Islet precursor cell (in vitro differentiated cells): Measurements from ENCODE around the gene MANBA.
"Not testable (repeated sequence)": the region's sequence is repeated elsewhere in the genome, so short reads cannot be mapped to it uniquely, and the experiment has no call there.

ENCODE experiments used
- DNase-seq: peaks from one replicate; pipeline ENCODE4 v3.0.0-alpha.2; 2018

Gene MANBA

DNA sequence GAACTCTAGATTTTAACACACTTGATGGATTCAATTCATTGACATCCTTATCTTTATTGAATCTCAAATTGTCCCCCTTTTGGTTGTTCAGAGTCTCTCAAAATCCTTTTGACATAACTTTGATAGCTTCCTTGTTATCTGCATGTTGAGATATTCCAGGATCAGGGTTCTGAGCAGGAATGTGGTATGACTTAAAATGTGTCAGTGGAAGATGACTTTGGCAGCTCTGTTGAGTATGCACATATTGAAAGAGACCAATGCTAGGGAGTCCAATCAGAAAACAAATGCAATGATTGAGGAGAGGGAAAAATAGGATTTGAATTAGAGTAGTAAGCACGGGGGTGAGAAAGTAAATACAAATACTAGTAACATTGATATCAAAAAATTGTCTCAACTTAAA lies 93.8 kb downstream of the MANBA start:
- DNase-seq: no peak

- no peak for DNase-seq
Measured at GRCh38 chr4:102665527-102665926, 95.2 kb downstream of the MANBA start.

GRCh38 chr4:102663073-102663472 lies 97.7 kb downstream of the MANBA start:
- no peak for DNase-seq

- no peak for DNase-seq
Measured at GRCh38 chr4:102657206-102657605, 103.6 kb downstream of the MANBA start.

DNA sequence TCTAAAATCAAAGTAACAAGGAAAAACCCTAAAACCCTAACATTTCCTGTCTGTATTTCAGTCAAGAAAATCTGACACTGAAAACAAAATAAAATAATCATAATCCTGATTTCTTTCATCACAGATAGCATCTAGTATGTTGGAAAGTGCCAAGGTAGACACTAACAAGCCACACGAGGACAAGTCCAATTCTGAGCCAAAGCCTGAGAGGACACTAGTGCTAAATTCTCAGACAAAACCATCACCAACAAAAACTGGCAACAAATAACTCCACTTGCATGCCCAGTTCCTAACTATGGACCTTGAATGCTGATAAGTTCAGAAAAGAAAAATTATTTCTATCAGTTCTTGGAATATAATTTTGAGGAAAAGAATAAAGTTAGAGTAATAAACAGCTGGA lies 113.7 kb downstream of the MANBA start:
- DNase-seq: no peak

DNA sequence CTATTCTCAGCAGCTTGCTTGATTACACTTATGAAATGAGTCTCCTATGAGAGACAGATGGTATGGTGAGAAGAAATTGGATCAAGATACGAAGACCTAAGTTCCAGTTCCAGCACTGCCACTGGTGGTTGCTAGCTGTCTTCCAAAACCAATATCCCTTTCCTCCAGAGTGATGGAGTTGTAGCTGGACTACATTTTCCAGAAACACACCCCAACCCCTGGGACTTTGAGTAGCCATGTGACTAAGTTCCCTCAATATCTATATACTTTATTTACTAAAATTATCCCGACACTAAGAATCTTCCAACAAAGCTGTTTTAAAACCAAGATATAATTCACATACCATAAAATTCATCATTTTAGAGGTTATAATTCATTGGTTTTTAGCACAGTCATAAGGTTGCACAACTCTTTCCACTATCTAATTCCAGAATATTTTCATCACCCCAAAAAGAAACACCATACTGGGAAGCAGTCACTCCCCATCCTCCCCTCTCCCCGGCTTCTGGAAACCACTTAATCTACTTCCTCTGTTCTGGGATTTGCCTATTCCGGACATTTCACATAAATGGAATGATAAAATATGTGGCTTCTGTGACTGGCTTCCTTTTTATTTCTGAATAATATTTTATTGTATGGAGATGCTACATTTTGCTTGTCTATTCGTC lies 118.0 kb downstream of the MANBA start:
- no peak for DNase-seq

GRCh38 chr4:102641793-102642192 lies 119.0 kb downstream of the MANBA start:
- no peak for DNase-seq

DNA sequence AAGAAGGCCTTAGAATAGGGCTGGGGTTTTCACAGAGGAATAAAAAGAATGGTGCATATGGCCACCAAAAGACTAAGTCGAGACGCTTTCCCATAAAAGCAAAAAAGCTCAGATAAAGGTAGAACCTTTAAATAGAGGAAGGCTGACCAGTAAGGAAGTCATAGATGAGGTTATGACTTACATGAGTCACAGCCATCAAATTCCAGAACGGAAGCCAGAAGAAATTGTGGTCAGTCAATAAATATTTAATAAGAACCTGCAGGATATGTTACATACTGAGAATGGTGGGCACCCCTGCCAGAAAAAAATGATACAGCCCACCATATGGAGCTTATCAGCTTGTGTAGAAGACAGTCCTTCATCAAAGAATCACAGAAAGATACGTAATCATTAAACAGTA lies 120.1 kb downstream of the MANBA start:
- DNase-seq: no peak

DNA sequence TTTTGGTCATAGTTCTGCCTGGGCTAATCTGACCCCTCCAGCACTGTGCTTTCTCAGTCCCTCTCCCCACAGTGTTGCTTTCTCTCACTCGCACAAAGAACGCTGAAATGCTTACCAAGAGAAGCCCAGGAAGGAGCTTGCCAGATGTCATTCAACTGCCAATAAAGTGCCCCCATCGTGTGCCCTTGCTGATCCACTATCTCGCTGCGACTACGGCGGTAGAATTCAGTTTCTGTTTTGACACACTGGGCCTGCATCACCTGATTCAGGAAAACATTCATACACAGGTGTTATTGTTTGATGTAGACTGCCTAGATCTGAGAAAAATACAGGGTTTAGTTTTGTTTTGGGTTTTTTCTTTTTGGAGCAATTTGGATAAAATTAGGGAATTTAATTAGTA lies 121.2 kb downstream of the MANBA start:
- no peak for DNase-seq

- DNase-seq: no peak
Measured at GRCh38 chr4:102638621-102639020, 122.1 kb downstream of the MANBA start.

DNA sequence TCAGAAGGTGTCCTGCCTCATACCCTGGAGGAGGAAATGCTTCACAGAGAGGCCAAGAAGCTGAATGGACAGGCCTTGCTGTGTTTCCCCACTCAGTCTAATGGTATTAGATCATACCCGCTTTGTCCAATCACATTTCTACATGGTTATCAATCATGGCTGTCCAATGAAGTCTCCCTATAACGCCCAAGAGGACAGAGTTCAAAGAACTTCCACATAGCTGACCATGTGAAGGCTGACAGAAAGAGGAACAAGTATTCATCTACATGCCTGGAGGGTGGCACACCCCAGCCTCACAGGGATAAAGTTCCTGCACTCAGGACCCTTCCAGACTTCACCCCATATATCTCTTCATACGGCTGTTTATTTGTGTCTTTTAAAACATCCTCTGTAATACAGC lies 123.4 kb downstream of the MANBA start:
- no peak for DNase-seq

- no peak for DNase-seq
Measured at GRCh38 chr4:102633100-102633499, 127.7 kb downstream of the MANBA start.

GRCh38 chr4:102632241-102633065 lies 128.3 kb downstream of the MANBA start:
- DNase-seq: no peak

DNA sequence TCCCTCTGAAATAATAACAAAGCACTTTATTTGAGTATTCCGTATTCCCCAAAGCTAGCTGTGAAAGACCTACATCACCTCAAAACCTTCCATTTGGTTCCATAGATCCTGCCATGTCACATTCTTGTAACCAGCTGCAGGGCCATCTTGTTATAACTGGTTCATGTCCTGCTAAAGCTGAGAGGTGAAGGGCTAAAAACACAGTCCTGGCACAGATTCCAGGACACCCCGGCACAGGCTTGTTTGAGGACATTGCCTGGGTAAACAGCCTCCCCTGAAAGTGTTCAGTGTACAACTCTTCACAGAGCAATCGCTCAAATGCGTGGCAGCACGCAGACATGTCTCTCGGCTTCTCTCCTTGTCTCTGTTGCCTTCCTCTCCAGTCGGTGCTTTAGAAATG lies 129.2 kb downstream of the MANBA start:
- DNase-seq: no peak

- no peak for DNase-seq
Measured at GRCh38 chr4:102629673-102630072, 131.1 kb downstream of the MANBA start.

GRCh38 chr4:102627831-102628523 lies 132.8 kb downstream of the MANBA start:
- DNase-seq: no peak

- peak; percentile 70 for DNase-seq
Measured at GRCh38 chr4:102625232-102625930, 135.4 kb downstream of the MANBA start.

DNA sequence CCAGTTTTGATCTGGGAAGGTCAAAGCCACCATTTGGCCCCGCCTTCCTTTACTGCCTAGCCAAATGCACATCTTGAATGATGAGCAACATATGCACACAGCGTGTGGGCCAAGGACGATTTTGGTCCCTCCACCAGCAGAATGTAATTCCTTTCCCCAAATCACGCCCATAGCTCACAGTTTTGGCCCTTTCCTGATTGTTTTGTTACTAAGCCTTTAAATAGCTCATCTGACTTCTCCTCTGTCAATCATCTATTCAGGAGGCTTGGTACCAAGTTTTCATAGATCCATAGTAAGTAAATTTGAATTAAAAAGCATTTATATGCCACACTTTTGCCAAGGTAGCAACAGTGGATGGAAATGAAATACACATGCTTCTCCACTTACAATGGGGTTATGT lies 136.3 kb downstream of the MANBA start:
- DNase-seq: no peak

DNA sequence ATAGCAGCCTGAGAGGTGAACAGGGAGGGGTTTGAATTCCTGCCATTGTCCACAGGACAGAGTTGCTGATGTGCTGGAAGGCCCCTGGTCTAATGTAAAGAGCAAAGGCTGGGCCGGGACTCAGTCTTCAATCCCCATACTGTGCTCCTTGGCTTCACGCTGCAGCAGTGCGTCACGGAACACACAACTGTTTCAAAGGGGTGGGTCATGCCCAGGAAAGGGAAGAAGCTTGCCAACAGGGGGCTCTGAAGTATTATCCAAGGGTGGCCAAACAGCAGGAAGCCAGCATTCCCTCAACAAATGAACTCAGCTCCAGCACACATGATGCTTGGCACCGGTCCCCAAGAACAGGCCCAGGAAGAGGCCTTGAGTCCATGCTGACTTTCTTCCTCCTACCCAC lies 137.1 kb downstream of the MANBA start:
- peak; percentile 65 for DNase-seq

- DNase-seq: peak; percentile 78
Measured at GRCh38 chr4:102620697-102621497, 139.9 kb downstream of the MANBA start.

DNA sequence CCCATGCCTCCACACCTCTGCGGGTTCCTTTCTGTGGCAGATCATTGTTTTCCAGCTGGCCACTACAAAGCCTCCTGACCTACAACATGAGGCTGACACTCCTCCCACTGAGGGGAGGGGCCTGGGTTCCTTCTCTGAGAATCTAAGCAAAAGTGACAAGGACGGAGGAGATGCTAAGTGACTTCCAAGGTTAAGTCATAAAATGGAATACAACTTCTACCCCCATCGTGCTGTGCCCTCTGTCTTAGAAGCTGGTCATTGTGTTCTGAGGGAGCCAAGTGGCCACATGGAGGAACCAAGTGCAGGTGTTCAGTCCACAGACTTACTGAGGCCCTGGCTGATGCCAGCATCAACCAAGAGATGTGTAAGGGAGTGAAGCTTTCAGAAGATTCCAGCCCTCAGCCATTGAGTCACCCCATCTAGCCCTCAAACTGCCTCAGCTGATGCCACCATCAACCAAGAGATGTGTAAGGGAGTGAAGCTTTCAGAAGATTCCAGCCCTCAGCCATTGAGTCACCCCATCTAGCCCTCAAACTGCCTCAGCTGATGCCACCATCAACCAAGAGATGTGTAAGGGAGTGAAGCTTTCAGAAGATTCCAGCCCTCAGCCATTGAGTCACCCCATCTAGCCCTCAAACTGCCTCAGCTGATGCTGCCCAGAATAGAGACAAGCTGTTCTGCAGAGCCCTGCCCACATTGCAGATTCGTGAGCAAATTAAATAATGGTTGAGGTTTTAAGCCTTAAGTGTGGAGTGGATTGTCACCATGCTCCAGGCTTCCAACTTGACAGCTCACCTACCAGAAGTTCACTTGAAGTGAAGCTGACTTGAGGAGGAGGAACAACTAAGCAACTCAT lies 140.8 kb downstream of the MANBA start:
- DNase-seq: not testable (repeated sequence)
